OCI-LY7 (cell line): ENCODE data around the gene TMEM178B. TPM values are rescaled to one million over a fixed set of nuclear protein-coding genes. Genes with fewer than 3 reads are reported as not detected.

Experiments used
- BruUV-seq: library from RNA; stranded (reverse); fragments of 400-500 nt; replicated peaks from 2 replicates; lab custom pipeline; 2021; lab: Mats Ljungman, UMichigan
- CTCF ChIA-PET: fragments of 300-600 bp; sonication (Branson Sonifier 250); formaldehyde crosslinking; loops from one replicate; lab custom pipeline; 2022; ENCODE audit warnings: antibody characterized with exemption; ENCODE audit not compliant: unreplicated experiment; lab: Charles Lee
- POLR2A ChIA-PET: fragments of 300-600 bp; sonication (Branson Sonifier 250); formaldehyde crosslinking; loops from one replicate; lab custom pipeline; 2022; ENCODE audit warnings: antibody characterized with exemption; lab: Charles Lee
- DNase-seq: peaks from one replicate; pipeline ENCODE4 v3.0.0-alpha.2; 2015; ENCODE audit warnings: low spot score
- H2AFZ ChIP-seq: fragments of 200-600 bp; sonication (generic), shearing (Covaris generic); 2 replicates; pipeline ENCODE4 v1.6.1; 2014; ENCODE audit warnings: mild to moderate bottlenecking, antibody characterized with exemption, low read length, moderate library complexity
- H3K27ac ChIP-seq: fragments of 200-600 bp; sonication (generic); 2 replicates; pipeline ENCODE4 v1.5.1; 2014; ENCODE audit warnings: mixed run types, low read depth, mild to moderate bottlenecking, moderate library complexity, low read length, inconsistent platforms; ENCODE audit not compliant: poor library complexity, severe bottlenecking
- H3K36me3 ChIP-seq: fragments of 200-600 bp; sonication (generic); 2 replicates; pipeline ENCODE4 v1.6.1; 2014; ENCODE audit warnings: mild to moderate bottlenecking, antibody characterized with exemption, low read length, moderate library complexity, mixed read lengths; ENCODE audit not compliant: insufficient read depth
- H3K4me1 ChIP-seq: fragments of 200-600 bp; sonication (generic); 2 replicates; pipeline ENCODE4 v1.5.1; 2014; ENCODE audit warnings: mild to moderate bottlenecking, low read length; ENCODE audit not compliant: insufficient read depth, poor library complexity, severe bottlenecking
- H3K4me2 ChIP-seq: fragments of 200-600 bp; sonication (generic); 2 replicates; pipeline ENCODE4 v1.6.1; 2014; ENCODE audit warnings: mild to moderate bottlenecking, low read length
- H3K4me3 ChIP-seq: fragments of 200-600 bp; sonication (generic); 2 replicates; pipeline ENCODE4 v1.5.1; 2014; ENCODE audit warnings: mild to moderate bottlenecking, low read depth, low read length; ENCODE audit not compliant: poor library complexity, severe bottlenecking
- H3K79me2 ChIP-seq: fragments of 200-600 bp; sonication (generic); 2 replicates; pipeline ENCODE4 v1.6.1; 2016; ENCODE audit warnings: low read depth, mild to moderate bottlenecking, low read length, moderate library complexity, mixed read lengths; ENCODE audit not compliant: insufficient read depth
- H3K9me2 ChIP-seq: fragments of 200-600 bp; sonication (generic); 2 replicates; pipeline ENCODE4 v1.6.1; 2016; ENCODE audit warnings: mild to moderate bottlenecking, low read length, mixed read lengths; ENCODE audit not compliant: insufficient read depth
- H3K9me3 ChIP-seq: fragments of 200-600 bp; sonication (generic); 2 replicates; pipeline ENCODE4 v1.6.1; 2014; ENCODE audit warnings: mild to moderate bottlenecking, mixed run types, low read length, mixed read lengths
- H4K20me1 ChIP-seq: fragments of 200-600 bp; sonication (generic); 2 replicates; pipeline ENCODE4 v1.6.1; 2014; ENCODE audit warnings: mild to moderate bottlenecking, antibody characterized with exemption, low read length, moderate library complexity, mixed read lengths; ENCODE audit not compliant: insufficient read depth
- EZH2phosphoT487 ChIP-seq: fragments of 200-600 bp; sonication (generic); IDR thresholded peaks from 2 replicates; pipeline ENCODE4 v1.6.1; 2018; ENCODE audit warnings: low read depth, borderline replicate concordance, mild to moderate bottlenecking, mixed run types, antibody characterized with exemption, low read length, moderate library complexity, mixed read lengths
- intact Hi-C: fragments of 100-400 bp; cut with micrococcal nuclease; formaldehyde crosslinking; loops from one replicate; pipeline ENCODE4 v1.10.0; 2022; ENCODE audit not compliant: unreplicated experiment
- total RNA-seq, 2 experiments: library from RNA; depleted of rRNA in 1 of 2; stranded (reverse); fragments of >200 nt in 1 of 2; shearing (Covaris generic) in 1 of 2; gene quantifications; 2 replicates each; pipeline ENCODE4 v1.2.3, GENCODE V29; 2014 to 2022
- TF ChIP-seq, protein P1 (sequence below): fragments of 200-600 bp; sonication (generic); conservative IDR thresholded peaks from 2 replicates; pipeline ENCODE4 v1.5.1; 2014; ENCODE audit warnings: mild to moderate bottlenecking, antibody characterized with exemption, low read length, moderate library complexity, mixed read lengths

Gene TMEM178B
- total RNA-seq, 2 experiments from 2014 or later = not detected

GRCh38 chr7:141251957-141252356 lies 178.1 kb downstream of the TMEM178B start:
- no peak overlapping the region for H3K4me3 ChIP-seq
- H3K36me3 ChIP-seq = no peaks in the 10 kb centered on the region
- POLR2A ChIA-PET = no interaction called here
- no peak overlapping the region for H3K27ac ChIP-seq
- no peak overlapping the region for H3K4me2 ChIP-seq
- DNase-seq = no peak
- no peaks in the 10 kb centered on the region for H4K20me1 ChIP-seq
- H3K9me2 ChIP-seq = no peaks in the 10 kb centered on the region
- H2AFZ ChIP-seq = no peak overlapping the region
- H3K4me1 ChIP-seq = no peaks in the 10 kb centered on the region
- no peak for TF ChIP-seq EZH2phosphoT487
- TF ChIP-seq, protein P1, sequence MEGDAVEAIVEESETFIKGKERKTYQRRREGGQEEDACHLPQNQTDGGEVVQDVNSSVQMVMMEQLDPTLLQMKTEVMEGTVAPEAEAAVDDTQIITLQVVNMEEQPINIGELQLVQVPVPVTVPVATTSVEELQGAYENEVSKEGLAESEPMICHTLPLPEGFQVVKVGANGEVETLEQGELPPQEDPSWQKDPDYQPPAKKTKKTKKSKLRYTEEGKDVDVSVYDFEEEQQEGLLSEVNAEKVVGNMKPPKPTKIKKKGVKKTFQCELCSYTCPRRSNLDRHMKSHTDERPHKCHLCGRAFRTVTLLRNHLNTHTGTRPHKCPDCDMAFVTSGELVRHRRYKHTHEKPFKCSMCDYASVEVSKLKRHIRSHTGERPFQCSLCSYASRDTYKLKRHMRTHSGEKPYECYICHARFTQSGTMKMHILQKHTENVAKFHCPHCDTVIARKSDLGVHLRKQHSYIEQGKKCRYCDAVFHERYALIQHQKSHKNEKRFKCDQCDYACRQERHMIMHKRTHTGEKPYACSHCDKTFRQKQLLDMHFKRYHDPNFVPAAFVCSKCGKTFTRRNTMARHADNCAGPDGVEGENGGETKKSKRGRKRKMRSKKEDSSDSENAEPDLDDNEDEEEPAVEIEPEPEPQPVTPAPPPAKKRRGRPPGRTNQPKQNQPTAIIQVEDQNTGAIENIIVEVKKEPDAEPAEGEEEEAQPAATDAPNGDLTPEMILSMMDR = no peak
- H3K79me2 ChIP-seq = no peaks in the 10 kb centered on the region
- CTCF ChIA-PET = no interaction called here
- no peaks in the 10 kb centered on the region for H3K9me3 ChIP-seq
- intact Hi-C loops = no loop called here
- no TSS peak for BruUV-seq

DNA sequence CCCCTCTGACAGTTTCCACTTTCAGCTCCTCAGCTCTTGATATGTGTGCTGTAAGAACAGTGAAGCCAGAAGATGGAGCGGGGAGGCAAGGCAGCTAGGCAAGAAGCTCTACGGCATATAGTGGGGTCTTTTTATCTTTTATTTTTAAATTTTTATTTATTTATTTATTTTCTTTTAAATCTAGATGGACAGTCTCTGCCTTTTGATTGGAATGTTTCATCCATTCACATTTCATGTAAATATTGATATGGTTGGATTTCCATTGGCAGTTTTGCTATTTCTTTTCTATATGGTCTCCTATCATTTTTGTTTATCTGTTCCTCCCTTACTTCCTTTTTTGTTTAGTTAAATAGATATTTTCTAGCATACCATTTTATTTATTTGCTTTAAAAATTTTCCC lies 183.7 kb downstream of the TMEM178B start:
- Histone ChIP-seq H3K4me3 (no peak overlapping the region), H3K36me3 (no peaks in the 10 kb centered on the region), H4K20me1 (no peaks in the 10 kb centered on the region), H3K9me3 (no peaks in the 10 kb centered on the region), H3K79me2 (no peaks in the 10 kb centered on the region), H3K9me2 (no peaks in the 10 kb centered on the region), H2AFZ (no peak overlapping the region), H3K27ac (no peak overlapping the region), H3K4me1 (no peaks in the 10 kb centered on the region), H3K4me2 (no peak overlapping the region)
- DNase-seq = no peak
- ChIA-PET POLR2A (interaction anchor here (0.5 kb wide), 1 partner anchor 91 kb away, joined by 3 read pairs; no protein-coding TSS in a partner anchor), CTCF (no interaction called here)
- intact Hi-C loops = no loop called here
- BruUV-seq = no TSS peak
- TF ChIP-seq, protein P1 = no peak
- TF ChIP-seq EZH2phosphoT487 = no peak

- Histone ChIP-seq H3K9me3 (no peaks in the 10 kb centered on the region), H3K27ac (no peak overlapping the region), H3K9me2 (no peaks in the 10 kb centered on the region), H3K4me1 (no peaks in the 10 kb centered on the region), H2AFZ (no peak overlapping the region), H3K4me2 (no peak overlapping the region), H3K4me3 (no peak overlapping the region), H3K79me2 (no peaks in the 10 kb centered on the region), H3K36me3 (no peaks in the 10 kb centered on the region), H4K20me1 (no peaks in the 10 kb centered on the region)
- POLR2A ChIA-PET = no interaction called here
- no peak for DNase-seq
- TF ChIP-seq, protein P1 = no peak
- TF ChIP-seq EZH2phosphoT487 = no peak
- BruUV-seq = no TSS peak
- intact Hi-C loops = no loop called here
- CTCF ChIA-PET = no interaction called here
Observed at GRCh38 chr7:141258559-141258958, 184.7 kb downstream of the TMEM178B start.
